Transverse colon (tissue), 4 donors: ENCODE measurements around the gene VPS13C.
A peak's percentile ranks its signal among the peaks of the same experiment; 100 is the strongest.

Experiments used
- CTCF ChIP-seq, 5 experiments: fragments of 200-600 bp in 3 of 5; fragments of 450-650 bp in 2 of 5; sonication (generic) in 3 of 5; IDR thresholded peaks; 1 replicate in 2 of 5; 2 replicates in 3 of 5; pipeline ENCODE4 v1.5.1; 2016 to 2017; ENCODE audit warnings: antibody characterized with exemption in 5 of 5, inconsistent platforms in 3 of 5, mild to moderate bottlenecking in 2 of 5, moderate library complexity in 1 of 5
- EP300 ChIP-seq: sonication (generic); formaldehyde crosslinking; IDR thresholded peaks from one replicate; pipeline ENCODE4 v1.6.1; 2017; ENCODE audit warnings: antibody characterized with exemption, low read depth
- POLR2AphosphoS5 ChIP-seq, 3 donors: sonication (generic); formaldehyde crosslinking; IDR thresholded peaks; one replicate each; pipeline ENCODE4 v1.6.1; 2016; ENCODE audit warnings: antibody characterized with exemption in 3 of 3

- TF ChIP-seq EP300 (no peak), CTCF (IDR thresholded peaks at IDR 0.05) (peak; percentile 75 to 96 (median 92)), POLR2AphosphoS5 (IDR thresholded peaks at IDR 0.05) (no peak)
Observed at GRCh38 chr15:61835496-61836106, 224.6 kb downstream of the VPS13C start.
